CD4-positive, CD25-positive, alpha-beta regulatory T cell (primary cell): ENCODE measurements around the gene SPATA33. TPM values are rescaled to one million over a fixed set of nuclear protein-coding genes. Genes with fewer than 3 reads are reported as not detected.
"Not testable (repeated sequence)": the region's sequence is repeated elsewhere in the genome, so short reads cannot be mapped to it uniquely, and the experiment has no call there.

Experiments
- ATAC-seq, 2 donors: fragments of 150-1000 bp; cut with Tn5 transposase; one replicate each; pipeline ENCODE4 v1.10.0; 2021; ENCODE audit warnings: low read depth in 2 of 2, moderate number of reproducible peaks in 2 of 2, moderate library complexity in 1 of 2
- DNase-seq, 3 donors: peaks; one replicate each; pipeline versions ENCODE4 v3.0.0 to v3.0.0-alpha.2; 2012 to 2022; ENCODE audit warnings: mixed read lengths in 1 of 3
- H3K27ac ChIP-seq: one replicate; pipeline ENCODE4 v1.7.0; 2013; ENCODE audit warnings: mild to moderate bottlenecking, low read length; ENCODE audit not compliant: insufficient read depth, poor library complexity, severe bottlenecking
- H3K27me3 ChIP-seq: one replicate; pipeline ENCODE4 v1.7.0; 2013; ENCODE audit warnings: low read length; ENCODE audit not compliant: control insufficient read depth, insufficient read depth
- H3K36me3 ChIP-seq: one replicate; pipeline ENCODE4 v1.7.0; 2013; ENCODE audit warnings: mild to moderate bottlenecking, low read length, moderate library complexity; ENCODE audit not compliant: control insufficient read depth, insufficient read depth
- H3K4me1 ChIP-seq: 2 replicates; pipeline ENCODE4 v1.7.0; 2013; ENCODE audit warnings: mild to moderate bottlenecking, low read length; ENCODE audit not compliant: insufficient read depth, control insufficient read depth, poor library complexity, severe bottlenecking
- H3K4me3 ChIP-seq: one replicate; pipeline ENCODE4 v1.7.0; 2013; ENCODE audit warnings: low read depth, mild to moderate bottlenecking, low read length, moderate library complexity
- H3K9me3 ChIP-seq, 2 experiments: 1 replicate in 1 of 2; 2 replicates in 1 of 2; pipeline ENCODE4 v1.7.0; 2013; ENCODE audit warnings: low read length in 2 of 2, mild to moderate bottlenecking in 1 of 2, moderate library complexity in 1 of 2; ENCODE audit not compliant: control insufficient read depth in 2 of 2
- H3K27ac Mint-ChIP-seq, 3 donors: one replicate each; pipeline ENCODE4 v1.8.0; 2020 to 2022; ENCODE audit warnings: mild to moderate bottlenecking in 3 of 3, mixed read lengths in 3 of 3, moderate library complexity in 2 of 3
- H3K27me3 Mint-ChIP-seq: one replicate; pipeline ENCODE4 v1.8.0; 2022; ENCODE audit warnings: mild to moderate bottlenecking, mixed read lengths
- H3K36me3 Mint-ChIP-seq: one replicate; pipeline ENCODE4 v1.8.0; 2020; ENCODE audit warnings: mixed read lengths
- H3K4me1 Mint-ChIP-seq, 4 donors: one replicate each; pipeline ENCODE4 v1.8.0; 2020 to 2022; ENCODE audit warnings: mixed read lengths in 4 of 4, mild to moderate bottlenecking in 1 of 4
- H3K4me3 Mint-ChIP-seq, 4 donors: one replicate each; pipeline ENCODE4 v1.8.0; 2020 to 2022; ENCODE audit warnings: mild to moderate bottlenecking in 4 of 4, mixed read lengths in 4 of 4, moderate library complexity in 3 of 4
- H3K9me3 Mint-ChIP-seq, 7 donors: one replicate each; pipeline ENCODE4 v1.8.0; 2020 to 2022; ENCODE audit warnings: mixed read lengths in 7 of 7, mild to moderate bottlenecking in 3 of 7, moderate library complexity in 2 of 7
- polyA plus RNA-seq, 4 donors: library from polyadenylated mRNA; unstranded; fragments of 300-500 nt; fragmentation: Illumina TruSeq; gene quantifications; one replicate each; pipeline ENCODE4 v1.2.3, GENCODE V29; 2021
- total RNA-seq: library from RNA; stranded (reverse); gene quantifications from one replicate; pipeline ENCODE4 v1.2.3, GENCODE V29; 2022

SPATA33 gene
- total and polyA plus RNA-seq, 5 donors from 2014 or later: 2.0 to 7.1 (median 3.7) TPM

- Histone ChIP-seq H3K36me3 (peaks cover 9% of the 10 kb centered on the region), H3K9me3 (no peaks in the 10 kb centered on the region), H3K27ac (no peak overlapping the region), H3K4me1 (peaks cover 41% of the 10 kb centered on the region), H3K4me3 (no peak overlapping the region), H3K27me3 (no peaks in the 10 kb centered on the region)
- Mint-ChIP-seq H3K27ac (no peak overlapping the region), H3K9me3 (no peaks in the 10 kb centered on the region), H3K27me3 (no peaks in the 10 kb centered on the region), H3K4me3 (no peak overlapping the region), H3K4me1 (peaks cover 0 to 32% (median 7%) of the 10 kb centered on the region in 4 donors), H3K36me3 (peaks cover 7% of the 10 kb centered on the region)
- DNase-seq: no peak
- no peak for ATAC-seq
Observed at GRCh38 chr16:89697616-89698331, 40.1 kb downstream of the SPATA33 start.

- not testable (repeated sequence) for H3K36me3 Mint-ChIP-seq, H3K36me3 ChIP-seq, H3K27me3 Mint-ChIP-seq, H3K9me3 Mint-ChIP-seq, H3K4me3 ChIP-seq, H3K9me3 ChIP-seq, H3K27me3 ChIP-seq, DNase-seq, H3K27ac ChIP-seq, ATAC-seq
- H3K4me1 ChIP-seq: peaks cover 41% of the 10 kb centered on the region
- peak overlapping the region in 2 of 4 donors; percentile 32 to 60 for H3K4me3 Mint-ChIP-seq
- peak overlapping the region in 2 of 3 donors; percentile 71 for H3K27ac Mint-ChIP-seq
- H3K4me1 Mint-ChIP-seq: peaks cover 0 to 37% (median 8%) of the 10 kb centered on the region in 4 donors
Observed at GRCh38 chr16:89698717-89699116, 41.1 kb downstream of the SPATA33 start.

GRCh38 chr16:89699629-89700099 is 42.0 kb downstream of the SPATA33 start:
- H3K27me3 Mint-ChIP-seq, H3K36me3 Mint-ChIP-seq, ATAC-seq, H3K9me3 Mint-ChIP-seq, H3K4me3 ChIP-seq, H3K36me3 ChIP-seq, H3K27me3 ChIP-seq, DNase-seq, H3K9me3 ChIP-seq: not testable (repeated sequence)
- H3K4me1 Mint-ChIP-seq: peaks cover 0 to 37% (median 8%) of the 10 kb centered on the region in 4 donors
- Histone ChIP-seq H3K27ac (peak overlapping the region; percentile 88), H3K4me1 (peaks cover 41% of the 10 kb centered on the region)
- peak overlapping the region in 2 of 3 donors; percentile 71 to 81 for H3K27ac Mint-ChIP-seq
- peak overlapping the region in 3 of 4 donors; percentile 79 to 94 (median 83) for H3K4me3 Mint-ChIP-seq

- H3K27ac ChIP-seq: peak overlapping the region; percentile 88
- H3K9me3 ChIP-seq: no peaks in the 10 kb centered on the region
- Mint-ChIP-seq H3K36me3 (no peaks in the 10 kb centered on the region), H3K4me3 (peak overlapping the region; percentile 78 to 94 (median 81)), H3K9me3 (no peaks in the 10 kb centered on the region), H3K4me1 (peaks cover 0 to 35% (median 8%) of the 10 kb centered on the region in 4 donors), H3K27ac (peak overlapping the region; percentile 9 to 81 (median 71)), H3K27me3 (no peaks in the 10 kb centered on the region)
- H3K36me3 ChIP-seq: no peaks in the 10 kb centered on the region
- ATAC-seq (peak; percentile 22 to 28), DNase-seq (peak; percentile 92 to 96 (median 94))
- peaks cover 41% of the 10 kb centered on the region for H3K4me1 ChIP-seq
- no peaks in the 10 kb centered on the region for H3K27me3 ChIP-seq
- peak overlapping the region; percentile 57 for H3K4me3 ChIP-seq
Observed at GRCh38 chr16:89700100-89700648, 42.5 kb downstream of the SPATA33 start.

- H3K9me3 ChIP-seq: no peaks in the 10 kb centered on the region
- ATAC-seq (peak; percentile 9 to 12), DNase-seq (peak; percentile 38 to 61 (median 60))
- no peaks in the 10 kb centered on the region for H3K27me3 ChIP-seq
- peaks cover 41% of the 10 kb centered on the region for H3K4me1 ChIP-seq
- Mint-ChIP-seq H3K36me3 (no peaks in the 10 kb centered on the region), H3K4me1 (peaks cover 0 to 36% (median 10%) of the 10 kb centered on the region in 4 donors), H3K4me3 (peak overlapping the region; percentile 78 to 94 (median 84)), H3K27me3 (no peaks in the 10 kb centered on the region), H3K27ac (peak overlapping the region in 2 of 3 donors; percentile 71 to 88), H3K9me3 (no peaks in the 10 kb centered on the region)
- peak overlapping the region; percentile 57 for H3K4me3 ChIP-seq
- no peaks in the 10 kb centered on the region for H3K36me3 ChIP-seq
- H3K27ac ChIP-seq: peak overlapping the region; percentile 88
Observed at GRCh38 chr16:89700649-89701424, 43.2 kb downstream of the SPATA33 start.

- Mint-ChIP-seq H3K36me3 (no peaks in the 10 kb centered on the region), H3K27me3 (no peaks in the 10 kb centered on the region), H3K4me3 (peak within 1 kb of the TSS; percentile 78 to 94 (median 84)), H3K9me3 (no peaks in the 10 kb centered on the region), H3K4me1 (peaks cover 0 to 35% (median 14%) of the 10 kb centered on the region in 4 donors), H3K27ac (peak within 1 kb of the TSS; percentile 74 to 88 (median 82))
- Histone ChIP-seq H3K27ac (peak within 1 kb of the TSS; percentile 88), H3K36me3 (no peaks in the 10 kb centered on the region), H3K4me1 (peaks cover 38% of the 10 kb centered on the region), H3K4me3 (peak within 1 kb of the TSS; percentile 57), H3K27me3 (no peaks in the 10 kb centered on the region), H3K9me3 (no peaks in the 10 kb centered on the region)
- peak; percentile 96 to 100 (median 98) for DNase-seq
- peak; percentile 80 to 82 for ATAC-seq
Observed at GRCh38 chr16:89701425-89702406, 44.1 kb downstream of the SPATA33 start, which contains the start of gene SPATA2L. Gene SPATA2L, minus strand, starts transcription at chr16:89701705. Its CDS starts 473 bp downstream, at chr16:89701232.
